BJ (cell line): ENCODE data around the gene TRPM5. TPM values are rescaled to one million over a fixed set of nuclear protein-coding genes. Genes with fewer than 3 reads are reported as not detected.

Experiments
- CTCF ChIA-PET: fragments of 350-600 bp; formaldehyde crosslinking; extraction: SDS; loops from one replicate; lab custom pipeline; 2021; ENCODE audit warnings: antibody characterized with exemption, inconsistent platforms; lab: Yijun Ruan, JAX
- POLR2A ChIA-PET: fragments of 300-600 bp; sonication (Branson Sonifier 250); formaldehyde crosslinking; extraction: SDS; loops from one replicate; lab custom pipeline; 2021; ENCODE audit warnings: antibody characterized with exemption; lab: Charles Lee
- DNase-seq: peaks from one replicate; pipeline ENCODE4 v3.0.0-alpha.2; 2011; ENCODE audit warnings: low read depth
- H3K27me3 ChIP-seq: 2 replicates; pipeline ENCODE4 v1.6.0; 2011; ENCODE audit warnings: low read length; ENCODE audit not compliant: control insufficient read depth, insufficient read depth
- H3K36me3 ChIP-seq: 2 replicates; pipeline ENCODE4 v1.5.1; 2011; ENCODE audit warnings: low read length; ENCODE audit not compliant: control insufficient read depth, insufficient read depth
- H3K4me3 ChIP-seq: 2 replicates; pipeline ENCODE4 v1.5.1; 2011; ENCODE audit warnings: low read depth, mild to moderate bottlenecking, control low read depth, low read length
- polyA plus RNA-seq: library from polyadenylated mRNA; depleted of rRNA; stranded (reverse); fragments of >200 nt; gene quantifications from 2 replicates; pipeline ENCODE4 v1.2.3, GENCODE V29; 2011
- TF ChIP-seq, protein P1 (sequence below): IDR thresholded peaks from 2 replicates; pipeline ENCODE4 v1.5.1; 2011; ENCODE audit warnings: low read depth, mild to moderate bottlenecking, control low read depth, inconsistent platforms, low read length, moderate library complexity; ENCODE audit not compliant: insufficient read depth

The TRPM5 gene
- polyA plus RNA-seq, 1 experiment = not detected

DNA sequence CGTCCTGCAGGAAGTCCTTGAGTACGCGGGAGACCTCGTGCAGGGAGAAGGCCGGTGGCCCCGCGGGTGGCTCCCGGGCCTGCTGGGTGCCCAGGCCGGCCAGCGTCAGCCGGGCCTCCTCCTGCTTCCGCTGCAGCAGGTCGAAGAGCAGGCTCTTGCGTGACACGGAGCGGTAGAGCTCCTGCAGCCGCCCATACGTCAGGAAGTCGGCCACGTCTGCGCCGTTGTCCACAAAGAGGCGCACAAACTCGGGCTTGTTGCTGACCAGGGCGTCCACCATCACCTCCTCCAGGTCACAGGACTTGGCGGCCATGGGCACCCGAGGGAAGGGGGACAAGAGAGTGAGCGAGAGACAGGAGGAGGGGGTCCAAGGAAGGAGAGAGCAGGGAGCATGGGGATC, 29.1 kb downstream of the TRPM5 start:
- Histone ChIP-seq H3K4me3 (no peak overlapping the region), H3K36me3 (no peaks in the 10 kb centered on the region), H3K27me3 (peaks cover 1% of the 10 kb centered on the region; the same call in 1 of the 2 replicates)
- ChIA-PET POLR2A (no interaction called here), CTCF (interaction anchor here (1.1 to 2.0 kb wide), 3 partner anchors 14 to 112 kb away, joined by 3 to 16 read pairs (median 8); partner anchors contain the start of gene TSSC4)
- no peak for DNase-seq
- TF ChIP-seq, protein P1, sequence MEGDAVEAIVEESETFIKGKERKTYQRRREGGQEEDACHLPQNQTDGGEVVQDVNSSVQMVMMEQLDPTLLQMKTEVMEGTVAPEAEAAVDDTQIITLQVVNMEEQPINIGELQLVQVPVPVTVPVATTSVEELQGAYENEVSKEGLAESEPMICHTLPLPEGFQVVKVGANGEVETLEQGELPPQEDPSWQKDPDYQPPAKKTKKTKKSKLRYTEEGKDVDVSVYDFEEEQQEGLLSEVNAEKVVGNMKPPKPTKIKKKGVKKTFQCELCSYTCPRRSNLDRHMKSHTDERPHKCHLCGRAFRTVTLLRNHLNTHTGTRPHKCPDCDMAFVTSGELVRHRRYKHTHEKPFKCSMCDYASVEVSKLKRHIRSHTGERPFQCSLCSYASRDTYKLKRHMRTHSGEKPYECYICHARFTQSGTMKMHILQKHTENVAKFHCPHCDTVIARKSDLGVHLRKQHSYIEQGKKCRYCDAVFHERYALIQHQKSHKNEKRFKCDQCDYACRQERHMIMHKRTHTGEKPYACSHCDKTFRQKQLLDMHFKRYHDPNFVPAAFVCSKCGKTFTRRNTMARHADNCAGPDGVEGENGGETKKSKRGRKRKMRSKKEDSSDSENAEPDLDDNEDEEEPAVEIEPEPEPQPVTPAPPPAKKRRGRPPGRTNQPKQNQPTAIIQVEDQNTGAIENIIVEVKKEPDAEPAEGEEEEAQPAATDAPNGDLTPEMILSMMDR = no peak

DNA sequence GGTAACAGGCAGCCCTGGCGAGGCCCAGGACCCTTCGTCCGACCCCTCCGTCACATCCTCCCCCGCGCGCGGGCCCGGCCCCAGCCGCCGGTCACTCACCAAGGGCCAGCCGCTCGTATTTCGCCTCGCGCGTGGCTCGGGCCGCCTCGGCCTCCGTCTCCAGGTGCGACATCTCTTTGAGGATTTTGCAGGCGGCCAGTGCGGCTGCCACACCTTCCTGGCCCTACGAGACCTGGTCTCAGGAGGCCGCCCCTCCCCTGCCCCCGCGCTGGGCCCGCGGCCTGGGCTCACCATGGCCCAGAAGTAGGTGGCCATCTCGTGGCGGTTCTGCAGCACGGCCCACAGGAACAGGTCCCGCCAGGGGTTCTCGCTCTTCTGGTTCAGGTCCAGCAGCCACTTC, 29.7 kb downstream of the TRPM5 start:
- no peaks in the 10 kb centered on the region for H3K36me3 ChIP-seq
- TF ChIP-seq, protein P1 = no peak
- H3K4me3 ChIP-seq = no peak overlapping the region
- ChIA-PET CTCF (interaction anchor here (1.1 to 2.0 kb wide), 3 partner anchors 14 to 111 kb away, joined by 3 to 16 read pairs (median 8); partner anchors contain the start of gene TSSC4), POLR2A (no interaction called here)
- no peak for DNase-seq
- peaks cover 1% of the 10 kb centered on the region; the same call in 1 of the 2 replicates for H3K27me3 ChIP-seq

DNA sequence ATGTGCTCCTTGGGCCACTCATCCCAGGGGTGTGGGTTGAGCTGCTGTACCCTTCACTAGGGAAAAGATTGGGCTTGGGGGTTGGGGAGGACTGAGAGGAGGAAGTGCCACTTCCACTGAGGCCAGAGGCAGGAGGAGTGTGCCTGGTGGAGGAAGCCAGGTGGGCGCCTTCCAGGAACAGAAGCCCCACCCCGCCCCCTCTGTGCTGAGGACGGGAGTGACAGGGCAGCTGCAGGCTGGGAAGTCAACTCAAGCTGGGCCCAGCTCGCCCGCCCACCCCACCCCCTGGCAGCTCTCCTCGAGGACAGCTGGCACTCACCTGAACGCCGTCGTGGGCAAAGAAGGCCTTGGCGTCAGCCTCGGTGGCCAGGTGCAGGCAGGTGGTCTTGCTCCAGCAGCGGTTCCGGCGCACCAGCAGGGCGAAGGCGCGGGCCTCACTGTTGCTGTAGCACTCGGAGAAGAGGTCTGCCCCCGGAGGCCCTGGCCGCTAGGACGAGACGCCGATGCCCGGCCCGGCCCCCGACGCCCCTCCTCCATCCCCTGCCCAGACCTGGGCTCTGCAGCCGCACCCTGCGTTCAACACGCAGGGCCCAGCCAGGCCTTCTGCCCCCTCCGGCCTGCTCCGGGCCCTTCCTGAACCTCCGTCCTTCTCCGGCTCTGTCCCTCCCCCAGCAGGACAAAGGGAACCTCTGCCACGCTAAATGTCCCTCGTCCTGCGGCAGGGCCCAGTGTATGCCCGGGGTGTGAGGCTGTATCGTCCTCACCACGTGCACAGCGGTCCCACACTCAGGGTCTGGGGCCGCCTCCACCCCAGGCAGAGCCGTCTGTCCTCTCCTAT, 30.4 kb downstream of the TRPM5 start:
- TF ChIP-seq, protein P1 = no peak
- Histone ChIP-seq H3K36me3 (no peaks in the 10 kb centered on the region), H3K4me3 (no peak overlapping the region), H3K27me3 (peaks cover 5% of the 10 kb centered on the region)
- CTCF ChIA-PET = interaction anchor here (1.1 to 3.9 kb wide), 2 partner anchors 109 to 118 kb away, joined by 3 to 27 read pairs; no protein-coding TSS in a partner anchor
- POLR2A ChIA-PET = no interaction called here
- DNase-seq = no peak

DNA sequence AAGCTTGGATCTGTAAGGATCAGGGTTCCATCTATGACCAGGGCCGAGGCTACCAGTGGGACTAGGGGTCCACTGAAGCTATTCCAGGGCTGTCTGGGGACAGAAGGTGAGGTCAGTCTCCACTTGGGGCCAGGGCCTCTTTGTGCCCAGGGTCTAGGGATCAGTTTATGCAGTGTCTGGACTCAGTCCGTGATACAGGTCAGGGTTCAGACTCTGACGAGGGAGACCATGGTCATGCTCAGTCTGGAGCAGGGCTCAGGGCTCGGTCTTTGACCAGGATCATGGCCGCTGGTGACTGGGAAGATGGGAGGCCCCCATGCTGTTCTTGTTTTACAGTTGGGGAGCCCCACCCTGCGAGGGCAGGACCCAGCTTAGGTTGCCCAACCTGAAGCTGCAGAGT, 32.0 kb downstream of the TRPM5 start:
- Histone ChIP-seq H3K27me3 (peaks cover 8% of the 10 kb centered on the region), H3K4me3 (no peak overlapping the region), H3K36me3 (no peaks in the 10 kb centered on the region)
- POLR2A ChIA-PET = no interaction called here
- TF ChIP-seq, protein P1 = no peak
- no peak for DNase-seq
- CTCF ChIA-PET = interaction anchor here (1.0 to 3.9 kb wide), 5 partner anchors 8 to 218 kb away, joined by 3 to 27 read pairs (median 4); partner anchors contain the start of gene TSSC4
